ENCODE measurements around the gene OPA1. TPM values are rescaled to one million over a fixed set of nuclear protein-coding genes. Genes with fewer than 3 reads are reported as not detected.

Gene OPA1
- total and polyA plus RNA-seq, 10 donors: 9.8 to 58.2 (median 50.1) TPM

DNA sequence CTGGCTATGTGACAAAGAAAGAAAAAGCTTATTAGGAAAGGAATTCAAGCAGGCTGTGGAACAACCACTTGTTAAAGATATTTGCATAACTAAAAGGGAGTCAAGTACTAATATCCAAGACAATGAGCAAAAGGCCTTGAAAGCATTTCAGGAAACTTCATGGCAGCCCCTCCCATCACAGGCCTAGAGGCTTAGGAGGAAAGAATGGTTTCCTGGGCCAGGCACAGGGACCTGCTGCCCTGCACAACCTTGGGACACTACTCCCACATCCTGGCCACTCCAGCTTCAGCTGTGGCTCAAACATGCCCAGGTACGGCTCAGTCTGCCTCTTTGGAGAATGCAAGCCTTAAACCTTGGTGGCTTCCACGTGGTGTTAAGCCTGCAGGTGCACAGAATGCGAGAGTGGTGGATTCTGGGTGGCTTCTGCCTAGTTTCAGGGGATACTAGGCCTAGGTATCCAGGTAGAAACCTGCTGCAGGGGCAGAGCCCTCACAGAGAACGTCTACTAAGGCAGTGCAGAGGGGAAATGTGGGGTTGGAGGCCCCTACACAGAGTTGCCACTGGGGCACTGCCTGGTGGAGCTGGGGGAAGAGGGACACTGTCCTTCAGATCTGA, 121.6 kb downstream of the OPA1 start:
- no peak overlapping the region for H3K4me3 ChIP-seq
- H3K4me1 ChIP-seq: peaks cover 0 to 15% (median 4%) of the 10 kb centered on the region in 6 donors
- no peaks in the 10 kb centered on the region for H3K27me3 ChIP-seq (replicated peaks in 1 of 7)
- no peaks in the 10 kb centered on the region for H3K36me3 ChIP-seq
- peaks cover 0 to 17% (median 14%) of the 10 kb centered on the region in 8 donors for H3K9me3 ChIP-seq
- no peak for DNase-seq
- WGBS, 5 donors: 62 to 96% (median 83%) methylated on average over 4 of the region's 4 CpGs
- intact Hi-C loops (cut with DNase I; ENCODE audit: low total_unique reads): no loop called here
- no peak overlapping the region for H3K27ac ChIP-seq
- TF ChIP-seq POLR2A (IDR thresholded peaks at IDR 0.05) (no peak), POLR2AphosphoS5 (IDR thresholded peaks at IDR 0.05) (no peak)
- TF ChIP-seq, protein P1, sequence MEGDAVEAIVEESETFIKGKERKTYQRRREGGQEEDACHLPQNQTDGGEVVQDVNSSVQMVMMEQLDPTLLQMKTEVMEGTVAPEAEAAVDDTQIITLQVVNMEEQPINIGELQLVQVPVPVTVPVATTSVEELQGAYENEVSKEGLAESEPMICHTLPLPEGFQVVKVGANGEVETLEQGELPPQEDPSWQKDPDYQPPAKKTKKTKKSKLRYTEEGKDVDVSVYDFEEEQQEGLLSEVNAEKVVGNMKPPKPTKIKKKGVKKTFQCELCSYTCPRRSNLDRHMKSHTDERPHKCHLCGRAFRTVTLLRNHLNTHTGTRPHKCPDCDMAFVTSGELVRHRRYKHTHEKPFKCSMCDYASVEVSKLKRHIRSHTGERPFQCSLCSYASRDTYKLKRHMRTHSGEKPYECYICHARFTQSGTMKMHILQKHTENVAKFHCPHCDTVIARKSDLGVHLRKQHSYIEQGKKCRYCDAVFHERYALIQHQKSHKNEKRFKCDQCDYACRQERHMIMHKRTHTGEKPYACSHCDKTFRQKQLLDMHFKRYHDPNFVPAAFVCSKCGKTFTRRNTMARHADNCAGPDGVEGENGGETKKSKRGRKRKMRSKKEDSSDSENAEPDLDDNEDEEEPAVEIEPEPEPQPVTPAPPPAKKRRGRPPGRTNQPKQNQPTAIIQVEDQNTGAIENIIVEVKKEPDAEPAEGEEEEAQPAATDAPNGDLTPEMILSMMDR (IDR thresholded peaks at IDR 0.05 in 8 of 11, conservative IDR thresholded peaks at IDR 0.05 in 3 of 11): no peak

DNA sequence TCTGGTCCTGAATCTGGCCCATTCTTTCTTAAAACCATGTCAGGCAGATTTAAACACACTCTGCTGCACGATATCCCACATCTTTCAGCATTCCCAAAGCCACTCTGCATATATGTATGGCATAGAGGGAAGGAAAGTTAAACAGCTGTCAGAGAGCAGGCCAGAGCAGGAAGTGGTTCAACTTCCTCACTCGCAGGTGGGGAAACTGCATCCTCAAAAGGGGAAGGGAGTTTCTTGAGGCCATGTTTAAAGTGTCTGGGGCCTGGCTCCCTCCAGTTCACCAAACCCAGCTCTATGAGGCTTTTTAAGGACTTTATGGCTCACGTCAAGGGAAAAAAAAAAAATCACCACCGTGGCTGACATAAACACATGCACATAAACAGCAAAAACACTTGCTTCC, 123.1 kb downstream of the OPA1 start:
- WGBS, 5 donors: 20 to 42% (median 32%) methylated on average over 4 of the region's 4 CpGs
- DNase-seq: no peak
- Histone ChIP-seq H3K27me3 (replicated peaks in 1 of 7) (no peaks in the 10 kb centered on the region), H3K4me3 (no peak overlapping the region), H3K36me3 (no peaks in the 10 kb centered on the region), H3K9me3 (peaks cover 0 to 23% (median 16%) of the 10 kb centered on the region in 8 donors), H3K4me1 (peaks cover 0 to 15% (median 4%) of the 10 kb centered on the region in 6 donors), H3K27ac (peak overlapping the region in 2 of 8 donors; percentile 14 to 20)
- intact Hi-C loops (cut with DNase I; ENCODE audit: low total_unique reads): no loop called here
- TF ChIP-seq POLR2A (IDR thresholded peaks at IDR 0.05) (no peak), POLR2AphosphoS5 (IDR thresholded peaks at IDR 0.05) (no peak)
- TF ChIP-seq, protein P1 (IDR thresholded peaks at IDR 0.05 in 8 of 11, conservative IDR thresholded peaks at IDR 0.05 in 3 of 11): no peak

DNA sequence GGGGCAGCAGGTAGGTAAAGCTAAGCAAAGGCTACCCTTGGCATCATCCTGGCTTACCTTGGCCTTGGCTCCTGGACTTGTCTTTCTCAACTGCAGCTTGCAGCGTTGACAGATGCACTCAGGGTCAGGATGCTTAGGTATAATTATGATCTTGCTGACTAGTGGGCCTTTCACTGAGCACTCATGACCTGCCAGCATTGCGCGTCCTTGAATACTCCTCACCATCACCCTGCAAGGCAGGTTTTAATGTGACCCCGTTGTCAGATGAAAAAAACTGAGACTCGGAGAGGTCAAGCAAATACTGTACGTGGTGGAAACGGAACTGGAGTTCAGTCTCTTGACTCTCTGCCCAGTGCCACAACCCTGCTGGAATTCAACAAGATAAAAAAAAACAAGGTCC, 126.7 kb downstream of the OPA1 start:
- intact Hi-C loops (cut with DNase I; ENCODE audit: low total_unique reads): no loop called here
- H3K27me3 ChIP-seq (replicated peaks in 1 of 7): no peaks in the 10 kb centered on the region
- no peak for TF ChIP-seq POLR2A (IDR thresholded peaks at IDR 0.05)
- TF ChIP-seq, protein P1 (IDR thresholded peaks at IDR 0.05 in 8 of 11, conservative IDR thresholded peaks at IDR 0.05 in 3 of 11): no peak
- no peak for TF ChIP-seq POLR2AphosphoS5 (IDR thresholded peaks at IDR 0.05)
- peaks cover 0 to 15% (median 4%) of the 10 kb centered on the region in 6 donors for H3K4me1 ChIP-seq
- WGBS, 5 donors: 80 to 95% (median 93%) methylated on average over 7 of the region's 7 CpGs
- peaks cover 0 to 13% (median 7%) of the 10 kb centered on the region in 8 donors for H3K9me3 ChIP-seq
- H3K36me3 ChIP-seq: no peaks in the 10 kb centered on the region
- no peak overlapping the region for H3K27ac ChIP-seq
- DNase-seq: no peak
- H3K4me3 ChIP-seq: no peak overlapping the region

DNA sequence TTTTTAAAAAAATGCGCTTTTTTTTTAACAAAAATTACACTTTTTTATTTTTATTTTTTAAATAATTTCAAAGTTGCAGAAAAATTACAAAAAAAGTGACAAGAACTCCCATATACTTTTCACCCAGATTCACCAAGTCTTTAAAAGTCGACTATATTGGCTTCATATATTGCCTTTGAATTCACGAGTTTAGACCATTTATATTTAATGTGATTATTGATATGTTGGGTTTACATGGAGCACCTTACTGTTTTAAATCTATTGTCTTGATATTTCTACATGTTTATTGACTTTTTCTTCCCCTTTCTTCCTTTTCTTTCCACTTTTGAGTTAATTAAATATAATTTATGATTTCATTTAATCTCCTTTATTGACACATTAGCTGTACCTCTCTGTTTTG, 127.2 kb downstream of the OPA1 start:
- Histone ChIP-seq H3K27ac (no peak overlapping the region), H3K9me3 (peaks cover 0 to 9% (median 2%) of the 10 kb centered on the region in 8 donors)
- intact Hi-C loops (cut with DNase I; ENCODE audit: low total_unique reads): no loop called here

More for the DNA sequence above, 127.2 kb downstream of the OPA1 start:
- H3K4me1 ChIP-seq: peaks cover 0 to 15% (median 4%) of the 10 kb centered on the region in 6 donors
- 90 to 98% (median 94%) methylated on average over 3 of the region's 3 CpGs for WGBS, 5 donors
- TF ChIP-seq, protein P1 (IDR thresholded peaks at IDR 0.05 in 8 of 11, conservative IDR thresholded peaks at IDR 0.05 in 3 of 11): no peak
- TF ChIP-seq POLR2AphosphoS5 (IDR thresholded peaks at IDR 0.05) (no peak), POLR2A (IDR thresholded peaks at IDR 0.05) (no peak)
- no peaks in the 10 kb centered on the region for H3K27me3 ChIP-seq (replicated peaks in 1 of 7)
- DNase-seq: no peak
- no peaks in the 10 kb centered on the region for H3K36me3 ChIP-seq
- H3K4me3 ChIP-seq: no peak overlapping the region

All from spleen (tissue), 11 donors.